Transverse colon (tissue), 4 donors: ENCODE measurements around the gene IGFBP7. TPM values are rescaled to one million over a fixed set of nuclear protein-coding genes. Genes with fewer than 3 reads are reported as not detected.

Source experiments
- DNase-seq: peaks from one replicate; pipeline ENCODE4 v3.0.0-alpha.2; 2019
- H3K27ac ChIP-seq, 4 donors: fragments of 200-600 bp; sonication (generic); 2 replicates each; pipeline ENCODE4 v1.5.1; 2016 to 2018; ENCODE audit warnings: inconsistent platforms in 4 of 4
- H3K27me3 ChIP-seq: fragments of 200-600 bp; sonication (generic); 2 replicates; pipeline ENCODE4 v1.5.1; 2017; ENCODE audit warnings: inconsistent platforms
- H3K36me3 ChIP-seq, 4 donors: fragments of 200-600 bp; sonication (generic); 2 replicates each; pipeline ENCODE4 v1.5.1; 2017 to 2019; ENCODE audit warnings: inconsistent platforms in 4 of 4
- H3K4me1 ChIP-seq, 4 donors: fragments of 200-600 bp; sonication (generic); 2 replicates each; pipeline ENCODE4 v1.5.1; 2017 to 2020; ENCODE audit warnings: inconsistent platforms in 4 of 4
- H3K4me3 ChIP-seq, 4 donors: fragments of 200-600 bp; sonication (generic); 1 replicate in 1 of 4; 2 replicates in 3 of 4; pipeline versions ENCODE4 v1.5.1 to v1.6.1; 2017 to 2019; ENCODE audit warnings: inconsistent platforms in 4 of 4
- H3K9me3 ChIP-seq, 2 donors: fragments of 200-600 bp; sonication (generic); 2 replicates each; pipeline ENCODE4 v1.5.1; 2017 to 2019; ENCODE audit warnings: inconsistent platforms in 2 of 2
- EP300 ChIP-seq: sonication (generic); formaldehyde crosslinking; IDR thresholded peaks from one replicate; pipeline ENCODE4 v1.6.1; 2017; ENCODE audit warnings: antibody characterized with exemption, low read depth
- POLR2A ChIP-seq: fragments of 450-650 bp; IDR thresholded peaks from one replicate; pipeline ENCODE4 v1.6.1; 2016; ENCODE audit warnings: antibody characterized with exemption, mild to moderate bottlenecking, moderate library complexity
- POLR2AphosphoS5 ChIP-seq, 3 donors: sonication (generic); formaldehyde crosslinking; IDR thresholded peaks; one replicate each; pipeline ENCODE4 v1.6.1; 2016; ENCODE audit warnings: antibody characterized with exemption in 3 of 3
- WGBS, 2 donors: methylation state at CpG; one replicate each; pipeline ENCODE4 v1.1.5; 2018; ENCODE audit warnings: low coverage in 1 of 2; 5-methylcytosine and 5-hydroxymethylcytosine counted together
- in situ Hi-C, 4 donors: fragments of 200-750 bp; cut with MboI; loops; one replicate each; pipeline versions ENCODE4 v1.15.0 to v1.15.1; 2017; ENCODE audit warnings: low sequenced_read_pairs in 3 of 4, low pct_ligation_motif_present in 1 of 4, low pct_unique_long_range_greater_than_20kb in 1 of 4
- intact Hi-C: fragments of 100-400 bp; cut with DNase I; formaldehyde crosslinking; loops from one replicate; pipeline ENCODE4 v1.15.1; 2023; ENCODE audit warnings: low total_unique reads
- total RNA-seq, 4 donors: library from RNA; depleted of rRNA; stranded (reverse); fragments of >200 nt; gene quantifications; one replicate each; pipeline ENCODE4 v1.1.0, GENCODE V29; 2016
- TF ChIP-seq, protein P1 (sequence below), 5 experiments: fragments of 200-600 bp in 3 of 5; fragments of 450-650 bp in 2 of 5; sonication (generic) in 3 of 5; IDR thresholded peaks; 1 replicate in 2 of 5; 2 replicates in 3 of 5; pipeline ENCODE4 v1.5.1; 2016 to 2017; ENCODE audit warnings: antibody characterized with exemption in 5 of 5, inconsistent platforms in 3 of 5, mild to moderate bottlenecking in 2 of 5, moderate library complexity in 1 of 5

Gene IGFBP7
- total RNA-seq, 4 donors from 2014 or later = 96.1 to 646 (median 126) TPM

DNA sequence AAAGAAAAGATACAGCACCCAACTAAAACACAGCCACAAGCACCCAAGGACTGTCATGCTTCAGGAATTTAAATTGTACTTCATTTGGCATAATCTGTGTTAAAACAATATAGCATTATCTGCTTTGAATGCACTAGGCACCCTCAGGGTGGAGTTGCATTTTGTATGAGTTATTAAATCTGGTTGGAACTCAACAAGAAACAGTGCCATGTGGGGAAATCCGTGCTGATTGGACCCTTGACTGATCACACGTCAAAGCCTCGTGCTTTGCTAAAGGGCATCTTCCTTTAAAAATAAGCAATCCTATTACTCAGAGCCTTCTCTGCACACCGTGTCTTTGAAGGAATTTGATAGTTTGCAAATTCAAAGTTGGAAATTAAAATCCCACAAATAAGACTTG lies 35.4 kb downstream of the IGFBP7 start:
- H3K4me3 ChIP-seq = no peak overlapping the region
- TF ChIP-seq POLR2AphosphoS5 (IDR thresholded peaks at IDR 0.05) = no peak
- TF ChIP-seq, protein P1, sequence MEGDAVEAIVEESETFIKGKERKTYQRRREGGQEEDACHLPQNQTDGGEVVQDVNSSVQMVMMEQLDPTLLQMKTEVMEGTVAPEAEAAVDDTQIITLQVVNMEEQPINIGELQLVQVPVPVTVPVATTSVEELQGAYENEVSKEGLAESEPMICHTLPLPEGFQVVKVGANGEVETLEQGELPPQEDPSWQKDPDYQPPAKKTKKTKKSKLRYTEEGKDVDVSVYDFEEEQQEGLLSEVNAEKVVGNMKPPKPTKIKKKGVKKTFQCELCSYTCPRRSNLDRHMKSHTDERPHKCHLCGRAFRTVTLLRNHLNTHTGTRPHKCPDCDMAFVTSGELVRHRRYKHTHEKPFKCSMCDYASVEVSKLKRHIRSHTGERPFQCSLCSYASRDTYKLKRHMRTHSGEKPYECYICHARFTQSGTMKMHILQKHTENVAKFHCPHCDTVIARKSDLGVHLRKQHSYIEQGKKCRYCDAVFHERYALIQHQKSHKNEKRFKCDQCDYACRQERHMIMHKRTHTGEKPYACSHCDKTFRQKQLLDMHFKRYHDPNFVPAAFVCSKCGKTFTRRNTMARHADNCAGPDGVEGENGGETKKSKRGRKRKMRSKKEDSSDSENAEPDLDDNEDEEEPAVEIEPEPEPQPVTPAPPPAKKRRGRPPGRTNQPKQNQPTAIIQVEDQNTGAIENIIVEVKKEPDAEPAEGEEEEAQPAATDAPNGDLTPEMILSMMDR (IDR thresholded peaks at IDR 0.05) = no peak
- TF ChIP-seq EP300 = no peak
- TF ChIP-seq POLR2A = no peak
- H3K27me3 ChIP-seq = no peaks in the 10 kb centered on the region
- no peaks in the 10 kb centered on the region for H3K36me3 ChIP-seq
- in situ Hi-C loops (no loop called here), intact Hi-C loops (no loop called here)
- peaks cover 0 to 22% (median 7%) of the 10 kb centered on the region in 4 donors for H3K4me1 ChIP-seq
- no peaks in the 10 kb centered on the region for H3K9me3 ChIP-seq
- DNase-seq = no peak
- WGBS, 2 donors = 17 to 32% methylated on average over 4 of the region's 4 CpGs
- H3K27ac ChIP-seq = peak overlapping the region in 1 of 4 donors; percentile 13

DNA sequence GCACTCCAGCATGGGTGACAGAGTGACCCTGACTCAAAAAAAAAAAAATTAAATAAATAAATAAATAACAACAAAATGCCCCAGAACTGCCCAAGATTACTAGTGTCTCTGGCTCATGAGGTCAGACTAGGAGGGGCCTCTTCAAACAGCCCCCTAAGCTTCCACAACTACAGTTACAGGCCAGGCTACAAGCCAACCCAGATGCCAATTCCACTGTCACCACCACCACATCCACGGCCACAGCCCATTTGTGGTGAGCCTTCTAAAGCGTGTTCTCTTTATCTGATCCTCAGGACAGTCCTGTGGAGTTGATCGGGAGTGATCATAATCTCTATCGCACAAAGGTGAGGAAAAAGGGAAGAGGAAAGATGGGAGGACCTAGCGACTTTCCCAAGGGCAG lies 36.6 kb downstream of the IGFBP7 start:
- no peak overlapping the region for H3K27ac ChIP-seq
- DNase-seq = no peak
- no peaks in the 10 kb centered on the region for H3K27me3 ChIP-seq
- TF ChIP-seq POLR2AphosphoS5 (IDR thresholded peaks at IDR 0.05) = no peak
- peaks cover 0 to 10% (median 2%) of the 10 kb centered on the region in 4 donors for H3K4me1 ChIP-seq
- intact Hi-C loops = no loop called here
- no peaks in the 10 kb centered on the region for H3K36me3 ChIP-seq
- no peaks in the 10 kb centered on the region for H3K9me3 ChIP-seq
- 79 to 83% methylated on average over 3 to 5 of the region's 5 CpGs for WGBS, 2 donors
- in situ Hi-C loops = no loop called here
- no peak overlapping the region for H3K4me3 ChIP-seq

DNA sequence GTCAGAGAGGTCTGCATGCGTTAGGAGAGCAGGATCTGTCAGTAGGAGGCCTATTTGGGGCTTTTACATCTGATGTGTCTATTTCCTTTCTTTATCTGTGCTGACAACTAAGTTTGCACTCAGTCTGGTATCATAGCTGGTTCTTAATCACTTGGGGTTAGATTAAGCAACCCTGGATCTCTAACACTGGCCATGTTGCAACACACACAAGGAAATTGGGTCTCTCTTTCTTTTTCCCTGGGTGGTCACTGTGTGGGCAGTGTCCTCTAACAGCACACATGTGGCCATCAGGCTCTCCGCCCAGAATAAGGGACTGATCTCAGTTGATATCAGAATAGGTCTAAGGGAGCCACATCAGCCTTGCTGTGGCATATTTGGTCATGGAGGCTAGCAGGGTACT lies 38.9 kb downstream of the IGFBP7 start:
- Histone ChIP-seq H3K36me3 (no peaks in the 10 kb centered on the region), H3K27ac (peak overlapping the region in 1 of 4 donors; percentile 14), H3K27me3 (no peaks in the 10 kb centered on the region), H3K9me3 (no peaks in the 10 kb centered on the region), H3K4me1 (peaks cover 0 to 10% (median 0%) of the 10 kb centered on the region in 4 donors), H3K4me3 (no peak overlapping the region)
- intact Hi-C loops (no loop called here), in situ Hi-C loops (no loop called here)
- no peak for TF ChIP-seq EP300
- peak in 1 of 3 donors; percentile 21 for TF ChIP-seq POLR2AphosphoS5 (IDR thresholded peaks at IDR 0.05)
- no peak for DNase-seq
- 38% methylated on average over 2 of the region's 2 CpGs; no CpG with 5 or more reads in 1 of the 2 donors for WGBS, 2 donors

DNA sequence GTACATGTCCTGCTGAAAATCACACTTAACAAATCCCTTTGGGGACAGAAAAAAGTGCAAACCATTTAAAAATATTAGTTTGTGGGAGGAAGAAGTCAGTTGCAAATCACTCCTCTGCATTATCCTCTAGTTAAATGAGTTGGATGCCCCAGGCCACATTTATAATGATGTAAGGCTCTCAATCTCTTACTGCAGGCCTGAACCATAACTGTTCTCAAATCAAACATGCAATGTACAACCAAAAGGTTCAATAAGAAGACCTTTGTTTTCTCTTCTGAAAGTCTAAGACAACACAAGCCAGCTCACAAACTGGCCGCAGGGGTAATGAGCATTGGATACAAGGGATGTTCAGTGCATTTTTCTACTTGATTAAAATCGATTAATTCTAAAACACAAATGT lies 39.7 kb downstream of the IGFBP7 start:
- Histone ChIP-seq H3K36me3 (no peaks in the 10 kb centered on the region), H3K27ac (no peak overlapping the region), H3K4me1 (peaks cover 0 to 13% (median 2%) of the 10 kb centered on the region in 4 donors), H3K4me3 (no peak overlapping the region), H3K9me3 (no peaks in the 10 kb centered on the region), H3K27me3 (no peaks in the 10 kb centered on the region)
- no peak for DNase-seq
- in situ Hi-C loops = no loop called here
- intact Hi-C loops = no loop called here
- TF ChIP-seq EP300 (no peak), POLR2A (no peak), POLR2AphosphoS5 (IDR thresholded peaks at IDR 0.05) (no peak)
- TF ChIP-seq, protein P1 (IDR thresholded peaks at IDR 0.05) = no peak
- WGBS, 2 donors = 79 to 93% methylated on average over 2 of the region's 2 CpGs

DNA sequence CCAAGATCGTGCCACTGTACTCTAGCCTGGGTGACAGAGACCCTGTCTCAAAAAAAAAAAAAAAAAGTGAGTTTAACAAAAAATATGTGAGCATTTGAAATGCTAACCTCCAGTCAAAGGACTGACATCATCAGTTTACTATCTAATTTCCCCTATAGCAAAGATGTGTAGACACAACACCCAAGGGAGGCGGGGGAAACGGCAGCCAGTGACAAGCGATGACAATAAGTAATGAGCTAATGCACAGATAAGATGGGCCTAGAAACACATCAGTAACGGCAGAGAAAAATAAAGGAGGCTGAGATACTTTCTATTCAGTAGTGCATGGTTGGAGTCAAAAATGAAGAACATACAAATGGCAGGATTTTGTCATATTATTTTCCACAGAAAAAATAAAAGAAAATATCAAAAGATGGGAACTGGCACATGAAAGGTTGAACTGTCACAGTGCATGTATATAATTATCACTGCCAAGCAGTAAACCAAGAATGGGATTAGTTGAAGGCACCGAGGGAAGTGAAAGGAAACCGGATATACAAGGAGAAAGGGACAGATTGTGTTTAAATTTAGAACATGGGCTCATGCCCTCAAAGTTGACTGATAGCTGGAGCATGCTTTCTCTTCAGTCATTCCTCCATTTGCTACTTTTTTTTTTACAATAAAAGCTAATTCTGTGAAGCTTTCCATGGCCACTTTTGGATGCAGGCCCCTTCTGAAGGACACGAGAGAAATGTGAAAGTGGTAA lies 41.8 kb downstream of the IGFBP7 start:
- H3K9me3 ChIP-seq = no peaks in the 10 kb centered on the region
- no peak overlapping the region for H3K4me3 ChIP-seq
- peak overlapping the region in 2 of 4 donors; percentile 12 to 16 for H3K27ac ChIP-seq
- no peaks in the 10 kb centered on the region for H3K36me3 ChIP-seq
- H3K27me3 ChIP-seq = no peaks in the 10 kb centered on the region
- in situ Hi-C loops = no loop called here
- intact Hi-C loops = no loop called here
- TF ChIP-seq POLR2AphosphoS5 (IDR thresholded peaks at IDR 0.05) (no peak), POLR2A (no peak), EP300 (no peak)
- TF ChIP-seq, protein P1 (IDR thresholded peaks at IDR 0.05) = no peak
- 58 to 68% methylated on average over 7 to 8 of the region's 8 CpGs for WGBS, 2 donors
- H3K4me1 ChIP-seq = peaks cover 3 to 19% (median 8%) of the 10 kb centered on the region in 4 donors
- DNase-seq = no peak
